Nephron (organoid): ENCODE measurements around the gene TPTE.
"Not testable (repeated sequence)": the region's sequence is repeated elsewhere in the genome, so short reads cannot be mapped to it uniquely, and the experiment has no call there.

Experiments
- H3K27ac Mint-ChIP-seq, 3 experiments: 2 replicates each; pipeline ENCODE4 v1.8.0; 2020; ENCODE audit warnings: mixed read lengths in 3 of 3, mild to moderate bottlenecking in 2 of 3, moderate library complexity in 1 of 3
- H3K27me3 Mint-ChIP-seq: 2 replicates; pipeline ENCODE4 v1.8.0; 2021; ENCODE audit warnings: low read depth, mild to moderate bottlenecking, moderate library complexity, mixed read lengths
- H3K36me3 Mint-ChIP-seq: 2 replicates; pipeline ENCODE4 v1.8.0; 2020; ENCODE audit warnings: low read depth, mixed read lengths
- H3K4me1 Mint-ChIP-seq: 2 replicates; pipeline ENCODE4 v1.8.0; 2020; ENCODE audit warnings: mixed read lengths
- H3K4me3 Mint-ChIP-seq, 3 experiments: 2 replicates each; pipeline ENCODE4 v1.8.0; 2020; ENCODE audit warnings: mild to moderate bottlenecking in 3 of 3, mixed read lengths in 3 of 3, moderate library complexity in 2 of 3
- H3K9me3 Mint-ChIP-seq: 2 replicates; pipeline ENCODE4 v1.8.0; 2020; ENCODE audit warnings: mixed read lengths
- TF ChIP-seq, protein P1 (sequence below), 3 experiments: fragments of 200-600 bp; sonication (generic); IDR thresholded peaks; one replicate each; pipeline ENCODE4 v1.5.0; 2021; ENCODE audit warnings: antibody characterized with exemption in 3 of 3; ENCODE audit not compliant: unreplicated experiment in 3 of 3

TPTE gene

DNA sequence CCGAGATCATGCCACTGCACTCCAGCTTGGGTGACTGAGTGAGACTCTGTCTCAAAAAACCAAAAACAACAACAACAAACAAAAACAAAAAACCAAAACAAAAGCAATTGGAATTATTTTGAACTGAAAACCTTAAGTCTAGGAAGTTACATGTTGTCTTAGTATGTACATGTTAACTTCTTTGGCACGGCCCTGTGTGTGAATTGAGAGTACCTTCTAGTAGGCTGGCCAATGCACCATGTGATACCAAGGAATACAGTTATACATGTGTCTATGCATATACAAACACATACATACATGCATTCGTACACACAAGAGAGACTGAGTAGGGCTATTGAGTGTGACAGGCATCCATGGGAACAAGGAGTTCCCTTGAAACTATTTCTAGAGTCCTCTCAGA, 18.6 kb downstream of the TPTE start:
- Mint-ChIP-seq H3K4me3 (no peak overlapping the region), H3K4me1 (no peaks in the 10 kb centered on the region), H3K36me3 (no peaks in the 10 kb centered on the region), H3K9me3 (peaks cover 11% of the 10 kb centered on the region), H3K27ac (no peak overlapping the region), H3K27me3 (no peaks in the 10 kb centered on the region)
- TF ChIP-seq, protein P1, sequence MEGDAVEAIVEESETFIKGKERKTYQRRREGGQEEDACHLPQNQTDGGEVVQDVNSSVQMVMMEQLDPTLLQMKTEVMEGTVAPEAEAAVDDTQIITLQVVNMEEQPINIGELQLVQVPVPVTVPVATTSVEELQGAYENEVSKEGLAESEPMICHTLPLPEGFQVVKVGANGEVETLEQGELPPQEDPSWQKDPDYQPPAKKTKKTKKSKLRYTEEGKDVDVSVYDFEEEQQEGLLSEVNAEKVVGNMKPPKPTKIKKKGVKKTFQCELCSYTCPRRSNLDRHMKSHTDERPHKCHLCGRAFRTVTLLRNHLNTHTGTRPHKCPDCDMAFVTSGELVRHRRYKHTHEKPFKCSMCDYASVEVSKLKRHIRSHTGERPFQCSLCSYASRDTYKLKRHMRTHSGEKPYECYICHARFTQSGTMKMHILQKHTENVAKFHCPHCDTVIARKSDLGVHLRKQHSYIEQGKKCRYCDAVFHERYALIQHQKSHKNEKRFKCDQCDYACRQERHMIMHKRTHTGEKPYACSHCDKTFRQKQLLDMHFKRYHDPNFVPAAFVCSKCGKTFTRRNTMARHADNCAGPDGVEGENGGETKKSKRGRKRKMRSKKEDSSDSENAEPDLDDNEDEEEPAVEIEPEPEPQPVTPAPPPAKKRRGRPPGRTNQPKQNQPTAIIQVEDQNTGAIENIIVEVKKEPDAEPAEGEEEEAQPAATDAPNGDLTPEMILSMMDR (IDR thresholded peaks at IDR 0.05; ENCODE audit: unreplicated experiment in 3 of 3) = no peak

DNA sequence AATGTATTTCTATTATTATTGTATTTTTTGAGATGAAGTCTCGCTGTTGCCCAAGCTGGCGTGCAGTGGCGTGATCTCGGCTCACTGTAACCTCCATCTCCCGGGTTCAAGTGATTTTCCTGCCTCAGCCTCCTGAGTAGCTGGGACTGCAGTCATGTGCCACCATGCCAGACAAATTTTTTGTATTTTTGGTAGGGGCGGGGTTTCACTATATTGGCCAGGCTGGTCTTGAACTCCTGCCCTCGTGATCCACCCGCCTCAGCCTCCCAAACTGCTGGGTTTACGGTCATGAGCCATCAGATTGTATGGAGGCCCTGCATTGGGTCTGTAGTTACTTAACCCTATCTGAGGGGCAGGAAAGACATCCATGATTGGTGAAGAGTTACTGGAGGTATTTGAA, 23.0 kb downstream of the TPTE start:
- H3K9me3 Mint-ChIP-seq = peaks cover 29% of the 10 kb centered on the region
- not testable (repeated sequence) for H3K4me3 Mint-ChIP-seq, H3K27me3 Mint-ChIP-seq, H3K27ac Mint-ChIP-seq, H3K4me1 Mint-ChIP-seq, H3K36me3 Mint-ChIP-seq

DNA sequence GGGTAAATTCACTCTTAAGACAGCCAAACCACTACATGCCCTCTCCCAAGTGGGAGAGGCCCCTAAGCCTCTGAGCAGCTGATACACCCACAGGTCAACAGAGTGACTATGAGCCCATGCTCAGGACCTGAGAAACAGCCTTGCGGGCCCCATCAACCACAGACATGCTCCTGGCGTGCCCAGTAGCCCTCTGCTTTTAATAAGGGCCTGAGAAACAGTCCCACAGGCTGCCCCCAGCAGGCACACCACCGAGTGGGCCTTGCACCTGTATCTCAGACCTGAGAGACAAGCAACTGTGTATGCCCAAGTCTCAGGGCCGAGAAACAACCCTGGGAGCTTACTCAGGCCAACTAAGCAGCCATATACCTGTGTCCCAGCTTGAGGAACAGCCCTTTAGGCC, 26.5 kb downstream of the TPTE start:
- not testable (repeated sequence) for H3K27me3 Mint-ChIP-seq, H3K27ac Mint-ChIP-seq, H3K4me1 Mint-ChIP-seq, H3K4me3 Mint-ChIP-seq, H3K36me3 Mint-ChIP-seq
- H3K9me3 Mint-ChIP-seq = peaks cover 51% of the 10 kb centered on the region

DNA sequence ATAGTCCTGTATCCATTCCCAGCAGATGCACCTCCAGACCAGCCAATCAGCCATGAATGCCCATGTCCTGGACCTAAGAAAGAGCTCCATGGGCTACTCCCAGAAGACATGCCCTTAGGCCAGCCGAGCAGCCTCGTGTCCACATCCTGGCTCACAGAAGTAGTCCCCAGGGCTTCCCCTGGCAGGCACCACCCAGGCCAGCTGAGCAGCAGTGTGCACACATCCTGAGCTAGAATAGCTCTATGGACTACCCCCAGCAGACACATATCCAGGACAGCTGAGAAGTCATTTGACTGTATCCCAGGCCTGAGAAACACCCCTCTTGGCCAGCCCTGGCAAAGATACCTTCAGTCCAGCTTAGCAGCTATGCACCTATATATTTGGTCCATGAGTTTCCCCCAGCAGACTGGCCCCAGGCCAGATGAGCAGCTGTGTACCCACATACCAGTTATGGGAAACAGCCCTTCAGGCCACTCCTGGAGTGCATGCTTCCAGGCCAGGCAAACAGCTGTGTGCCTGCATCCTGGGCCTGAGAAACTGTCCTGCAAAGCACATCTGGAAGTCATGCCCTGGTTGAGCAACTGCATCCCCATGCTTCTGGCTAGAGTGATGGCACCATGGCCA, 27.1 kb downstream of the TPTE start:
- not testable (repeated sequence) for H3K36me3 Mint-ChIP-seq, H3K4me3 Mint-ChIP-seq, H3K27me3 Mint-ChIP-seq, H3K27ac Mint-ChIP-seq, H3K4me1 Mint-ChIP-seq
- peaks cover 51% of the 10 kb centered on the region for H3K9me3 Mint-ChIP-seq

DNA sequence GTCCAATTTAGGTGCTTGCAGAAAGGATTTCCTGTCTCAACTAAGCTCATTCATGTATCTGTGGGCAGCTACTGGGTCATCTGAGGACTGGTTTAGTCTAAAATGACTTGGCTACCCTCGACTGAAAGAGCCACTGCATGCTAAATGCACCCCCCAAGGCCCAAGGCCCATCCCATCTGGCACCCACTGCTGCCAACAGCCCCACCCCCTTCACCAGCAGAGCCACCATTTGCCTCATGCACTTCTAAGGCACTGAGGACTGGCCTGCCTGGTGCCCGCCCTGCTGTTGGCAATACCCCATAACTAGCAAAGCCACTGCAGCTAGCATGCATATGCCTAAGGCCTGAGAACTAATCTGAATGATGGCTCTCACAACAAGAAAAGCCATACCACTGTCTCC, 49.4 kb downstream of the TPTE start:
- not testable (repeated sequence) for H3K36me3 Mint-ChIP-seq, H3K4me1 Mint-ChIP-seq, H3K27me3 Mint-ChIP-seq, H3K27ac Mint-ChIP-seq, H3K4me3 Mint-ChIP-seq
- peaks cover 46% of the 10 kb centered on the region for H3K9me3 Mint-ChIP-seq

DNA sequence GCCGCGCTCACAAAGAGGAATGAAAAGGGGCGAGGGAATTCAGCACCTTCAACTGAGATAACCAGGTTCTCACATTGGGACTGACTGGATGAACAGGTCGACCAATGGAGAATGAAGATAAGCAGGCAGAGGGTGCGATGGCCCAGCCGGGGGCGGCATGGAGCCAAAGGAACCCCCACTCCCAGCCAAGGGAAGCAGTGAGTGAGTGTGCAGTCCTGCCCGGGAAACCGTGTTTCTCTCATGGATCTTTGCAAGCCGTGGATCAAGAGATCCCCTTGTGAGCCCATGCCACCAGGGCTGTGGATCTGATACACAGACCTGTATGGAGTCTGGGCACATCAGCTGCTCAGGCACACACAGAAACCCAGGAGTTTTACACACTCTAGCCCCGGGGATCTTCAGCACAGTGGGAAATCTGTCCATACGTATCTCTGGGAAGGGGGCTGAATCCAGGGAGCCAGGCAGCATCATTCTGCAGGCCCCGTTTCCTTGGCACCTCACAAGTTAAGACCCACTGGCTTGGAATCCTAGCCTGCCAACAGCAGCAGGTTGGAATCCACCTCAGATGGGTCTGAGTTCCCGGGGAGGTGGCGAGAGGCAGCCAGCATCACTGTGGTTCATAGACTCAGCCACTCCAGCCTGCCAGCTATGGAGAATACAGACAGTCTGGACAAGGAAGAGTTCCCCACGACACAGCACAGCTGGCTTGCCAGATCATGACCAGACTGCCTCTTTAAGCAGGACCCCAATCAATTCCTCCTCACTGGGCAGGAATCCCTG, 53.3 kb downstream of the TPTE start:
- not testable (repeated sequence) for H3K4me1 Mint-ChIP-seq, H3K4me3 Mint-ChIP-seq, H3K36me3 Mint-ChIP-seq, H3K27ac Mint-ChIP-seq, H3K27me3 Mint-ChIP-seq
- peaks cover 35% of the 10 kb centered on the region for H3K9me3 Mint-ChIP-seq

DNA sequence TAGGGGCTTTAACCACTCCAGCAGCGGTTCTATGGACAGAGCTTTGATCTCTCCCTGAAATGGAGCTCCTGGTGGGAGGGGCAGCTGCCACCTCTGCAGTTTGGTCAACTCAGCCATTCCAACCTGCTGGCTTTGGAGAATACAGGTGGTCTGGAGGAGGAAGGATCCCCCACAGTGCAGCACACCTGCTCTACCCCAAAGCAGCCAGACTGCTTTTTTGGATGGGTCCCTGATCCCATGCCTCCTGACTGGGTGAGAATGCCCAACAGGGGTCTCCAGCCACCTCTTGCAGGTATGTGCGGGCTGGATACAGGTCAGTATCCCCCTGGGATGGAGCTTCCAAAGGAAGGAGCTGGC, 53.9 kb downstream of the TPTE start:
- H3K9me3 Mint-ChIP-seq = peaks cover 32% of the 10 kb centered on the region
- TF ChIP-seq, protein P1 (IDR thresholded peaks at IDR 0.05; ENCODE audit: unreplicated experiment in 3 of 3) = no peak

DNA sequence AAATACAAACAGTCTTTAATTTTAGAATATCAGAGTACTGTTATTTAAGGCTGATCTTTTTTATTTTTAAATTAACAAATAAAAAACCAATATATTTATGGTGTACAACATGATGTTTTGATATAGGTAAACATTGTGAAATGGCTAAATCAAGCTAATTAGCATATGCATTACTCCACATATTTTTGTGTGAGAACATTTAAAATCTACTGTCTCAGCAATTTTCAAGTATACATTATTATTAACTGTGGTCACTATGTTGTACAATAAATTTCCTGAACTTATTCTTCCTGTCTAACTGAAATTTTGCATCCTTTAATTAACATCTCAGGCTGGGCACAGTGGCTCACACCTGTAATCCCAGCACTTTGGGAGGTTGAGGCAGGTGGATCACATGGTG, 57.5 kb downstream of the TPTE start:
- not testable (repeated sequence) for H3K27ac Mint-ChIP-seq, H3K27me3 Mint-ChIP-seq, H3K36me3 Mint-ChIP-seq, H3K4me1 Mint-ChIP-seq, H3K4me3 Mint-ChIP-seq
- H3K9me3 Mint-ChIP-seq = peaks cover 29% of the 10 kb centered on the region

More for the DNA sequence above, 53.9 kb downstream of the TPTE start:
- H3K4me3 Mint-ChIP-seq = no peak overlapping the region
- H3K4me1 Mint-ChIP-seq = no peaks in the 10 kb centered on the region
- H3K27ac Mint-ChIP-seq = no peak overlapping the region
- H3K27me3 Mint-ChIP-seq = no peaks in the 10 kb centered on the region
- H3K36me3 Mint-ChIP-seq = no peaks in the 10 kb centered on the region

DNA sequence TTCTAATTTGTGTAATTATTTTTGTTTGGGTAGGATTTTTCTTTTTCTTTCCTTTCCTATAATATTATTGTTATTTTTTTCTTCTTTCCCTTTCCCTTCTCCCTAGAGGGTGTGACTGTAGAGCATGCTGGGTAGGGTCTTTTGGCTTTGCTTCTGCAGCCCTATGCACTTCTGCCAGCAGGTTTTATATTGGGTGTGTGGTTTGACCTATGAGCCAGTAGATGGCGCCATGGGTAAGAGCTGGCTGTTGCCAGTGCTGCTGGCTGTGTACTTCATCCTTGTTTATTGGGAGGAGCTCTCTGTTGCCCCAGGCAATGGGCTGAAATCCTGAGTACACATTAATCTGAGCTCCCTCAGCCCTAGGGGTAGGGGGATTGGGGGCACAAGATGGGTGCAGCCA, 67.7 kb downstream of the TPTE start:
- not testable (repeated sequence) for H3K4me1 Mint-ChIP-seq, H3K36me3 Mint-ChIP-seq, H3K27me3 Mint-ChIP-seq, H3K4me3 Mint-ChIP-seq, H3K27ac Mint-ChIP-seq
- peaks cover 13% of the 10 kb centered on the region for H3K9me3 Mint-ChIP-seq

DNA sequence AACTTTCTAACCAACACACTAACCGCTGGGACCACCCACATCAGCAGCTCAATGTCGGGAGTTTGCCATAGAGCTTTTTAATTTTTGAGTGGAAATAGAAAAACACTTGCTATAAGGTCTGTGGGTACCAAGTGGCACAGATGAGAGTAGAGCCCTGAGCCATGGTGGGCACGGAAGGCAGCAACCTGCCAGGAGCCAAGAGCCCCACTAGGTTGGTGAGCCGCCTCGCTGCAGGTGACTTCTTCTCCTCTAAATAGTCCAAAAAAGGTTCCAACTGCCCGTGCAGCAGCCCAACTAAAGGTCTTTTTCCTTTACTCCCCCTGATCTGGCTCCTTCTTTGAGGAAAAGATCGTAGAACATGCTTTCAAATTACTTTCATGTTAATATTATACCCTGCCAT, 85.7 kb downstream of the TPTE start:
- not testable (repeated sequence) for H3K4me1 Mint-ChIP-seq, H3K27ac Mint-ChIP-seq, H3K9me3 Mint-ChIP-seq, H3K4me3 Mint-ChIP-seq, H3K27me3 Mint-ChIP-seq, H3K36me3 Mint-ChIP-seq

DNA sequence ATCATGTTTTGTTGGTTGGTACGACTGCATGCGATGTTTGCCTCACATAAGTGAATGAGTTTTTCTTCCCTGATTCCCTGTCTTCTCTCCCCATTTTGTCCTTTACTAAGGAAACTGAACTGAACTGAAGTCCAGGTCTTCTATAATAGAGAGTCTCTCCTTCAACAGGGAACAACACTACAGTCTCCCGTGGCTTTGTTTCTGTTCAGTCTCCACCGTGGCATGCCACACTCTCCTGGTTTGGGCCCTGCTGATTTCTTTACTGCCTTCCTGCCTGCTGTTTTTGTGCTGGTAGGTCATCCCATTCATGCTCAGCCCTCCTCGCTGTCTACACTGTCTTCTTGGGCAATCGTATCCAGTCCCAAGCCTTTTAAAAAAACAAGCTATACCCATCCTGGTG, 92.9 kb downstream of the TPTE start:
- H3K36me3 Mint-ChIP-seq, H3K4me3 Mint-ChIP-seq, H3K27me3 Mint-ChIP-seq, H3K27ac Mint-ChIP-seq, H3K4me1 Mint-ChIP-seq: not testable (repeated sequence)
- H3K9me3 Mint-ChIP-seq = peaks cover 11% of the 10 kb centered on the region

DNA sequence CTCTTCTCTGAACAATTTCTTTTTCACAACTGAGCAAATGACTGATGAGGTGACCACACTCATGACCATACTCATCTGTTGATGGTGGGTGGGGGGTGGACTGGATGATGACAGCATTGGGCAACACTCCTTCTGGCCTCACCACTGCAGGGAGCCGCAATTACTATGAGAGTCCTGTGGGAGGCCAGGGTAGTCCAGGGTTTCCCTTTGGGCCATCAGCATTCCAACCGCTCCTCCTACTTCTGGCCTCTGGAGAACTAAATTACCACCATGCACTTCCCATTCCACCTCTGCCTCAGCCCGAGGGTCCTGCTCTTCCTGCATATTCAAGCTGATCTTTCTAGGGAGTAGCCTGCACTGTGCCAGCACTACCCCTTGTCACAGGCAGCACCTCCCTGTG, 94.7 kb downstream of the TPTE start:
- not testable (repeated sequence) for H3K36me3 Mint-ChIP-seq, H3K4me3 Mint-ChIP-seq, H3K4me1 Mint-ChIP-seq, H3K27ac Mint-ChIP-seq, H3K27me3 Mint-ChIP-seq
- peaks cover 15% of the 10 kb centered on the region for H3K9me3 Mint-ChIP-seq
